OCI-LY7 (cell line): Measurements from ENCODE around the gene TMIGD3. TPM values are rescaled to one million over a fixed set of nuclear protein-coding genes. Genes with fewer than 3 reads are reported as not detected.

ENCODE experiments used
- BruUV-seq: library from RNA; stranded (reverse); fragments of 400-500 nt; replicated peaks from 2 replicates; lab custom pipeline; 2021; lab: Mats Ljungman, UMichigan
- CTCF ChIA-PET: fragments of 300-600 bp; sonication (Branson Sonifier 250); formaldehyde crosslinking; loops from one replicate; lab custom pipeline; 2022; ENCODE audit warnings: antibody characterized with exemption; ENCODE audit not compliant: unreplicated experiment; lab: Charles Lee
- POLR2A ChIA-PET: fragments of 300-600 bp; sonication (Branson Sonifier 250); formaldehyde crosslinking; loops from one replicate; lab custom pipeline; 2022; ENCODE audit warnings: antibody characterized with exemption; lab: Charles Lee
- DNase-seq: peaks from one replicate; pipeline ENCODE4 v3.0.0-alpha.2; 2015; ENCODE audit warnings: low spot score
- H2AFZ ChIP-seq: fragments of 200-600 bp; sonication (generic), shearing (Covaris generic); 2 replicates; pipeline ENCODE4 v1.6.1; 2014; ENCODE audit warnings: mild to moderate bottlenecking, antibody characterized with exemption, low read length, moderate library complexity
- H3K27ac ChIP-seq: fragments of 200-600 bp; sonication (generic); 2 replicates; pipeline ENCODE4 v1.5.1; 2014; ENCODE audit warnings: mixed run types, low read depth, mild to moderate bottlenecking, moderate library complexity, low read length, inconsistent platforms; ENCODE audit not compliant: poor library complexity, severe bottlenecking
- H3K36me3 ChIP-seq: fragments of 200-600 bp; sonication (generic); 2 replicates; pipeline ENCODE4 v1.6.1; 2014; ENCODE audit warnings: mild to moderate bottlenecking, antibody characterized with exemption, low read length, moderate library complexity, mixed read lengths; ENCODE audit not compliant: insufficient read depth
- H3K4me1 ChIP-seq: fragments of 200-600 bp; sonication (generic); 2 replicates; pipeline ENCODE4 v1.5.1; 2014; ENCODE audit warnings: mild to moderate bottlenecking, low read length; ENCODE audit not compliant: insufficient read depth, poor library complexity, severe bottlenecking
- H3K4me2 ChIP-seq: fragments of 200-600 bp; sonication (generic); 2 replicates; pipeline ENCODE4 v1.6.1; 2014; ENCODE audit warnings: mild to moderate bottlenecking, low read length
- H3K4me3 ChIP-seq: fragments of 200-600 bp; sonication (generic); 2 replicates; pipeline ENCODE4 v1.5.1; 2014; ENCODE audit warnings: mild to moderate bottlenecking, low read depth, low read length; ENCODE audit not compliant: poor library complexity, severe bottlenecking
- H3K79me2 ChIP-seq: fragments of 200-600 bp; sonication (generic); 2 replicates; pipeline ENCODE4 v1.6.1; 2016; ENCODE audit warnings: low read depth, mild to moderate bottlenecking, low read length, moderate library complexity, mixed read lengths; ENCODE audit not compliant: insufficient read depth
- H3K9me2 ChIP-seq: fragments of 200-600 bp; sonication (generic); 2 replicates; pipeline ENCODE4 v1.6.1; 2016; ENCODE audit warnings: mild to moderate bottlenecking, low read length, mixed read lengths; ENCODE audit not compliant: insufficient read depth
- H3K9me3 ChIP-seq: fragments of 200-600 bp; sonication (generic); 2 replicates; pipeline ENCODE4 v1.6.1; 2014; ENCODE audit warnings: mild to moderate bottlenecking, mixed run types, low read length, mixed read lengths
- H4K20me1 ChIP-seq: fragments of 200-600 bp; sonication (generic); 2 replicates; pipeline ENCODE4 v1.6.1; 2014; ENCODE audit warnings: mild to moderate bottlenecking, antibody characterized with exemption, low read length, moderate library complexity, mixed read lengths; ENCODE audit not compliant: insufficient read depth
- EZH2phosphoT487 ChIP-seq: fragments of 200-600 bp; sonication (generic); IDR thresholded peaks from 2 replicates; pipeline ENCODE4 v1.6.1; 2018; ENCODE audit warnings: low read depth, borderline replicate concordance, mild to moderate bottlenecking, mixed run types, antibody characterized with exemption, low read length, moderate library complexity, mixed read lengths
- intact Hi-C: fragments of 100-400 bp; cut with micrococcal nuclease; formaldehyde crosslinking; loops from one replicate; pipeline ENCODE4 v1.10.0; 2022; ENCODE audit not compliant: unreplicated experiment
- total RNA-seq, 2 experiments: library from RNA; depleted of rRNA in 1 of 2; stranded (reverse); fragments of >200 nt in 1 of 2; shearing (Covaris generic) in 1 of 2; gene quantifications; 2 replicates each; pipeline ENCODE4 v1.2.3, GENCODE V29; 2014 to 2022
- TF ChIP-seq, protein P1 (sequence below): fragments of 200-600 bp; sonication (generic); conservative IDR thresholded peaks from 2 replicates; pipeline ENCODE4 v1.5.1; 2014; ENCODE audit warnings: mild to moderate bottlenecking, antibody characterized with exemption, low read length, moderate library complexity, mixed read lengths

The TMIGD3 gene
- total RNA-seq, 2 experiments from 2014 or later, result not detected

DNA sequence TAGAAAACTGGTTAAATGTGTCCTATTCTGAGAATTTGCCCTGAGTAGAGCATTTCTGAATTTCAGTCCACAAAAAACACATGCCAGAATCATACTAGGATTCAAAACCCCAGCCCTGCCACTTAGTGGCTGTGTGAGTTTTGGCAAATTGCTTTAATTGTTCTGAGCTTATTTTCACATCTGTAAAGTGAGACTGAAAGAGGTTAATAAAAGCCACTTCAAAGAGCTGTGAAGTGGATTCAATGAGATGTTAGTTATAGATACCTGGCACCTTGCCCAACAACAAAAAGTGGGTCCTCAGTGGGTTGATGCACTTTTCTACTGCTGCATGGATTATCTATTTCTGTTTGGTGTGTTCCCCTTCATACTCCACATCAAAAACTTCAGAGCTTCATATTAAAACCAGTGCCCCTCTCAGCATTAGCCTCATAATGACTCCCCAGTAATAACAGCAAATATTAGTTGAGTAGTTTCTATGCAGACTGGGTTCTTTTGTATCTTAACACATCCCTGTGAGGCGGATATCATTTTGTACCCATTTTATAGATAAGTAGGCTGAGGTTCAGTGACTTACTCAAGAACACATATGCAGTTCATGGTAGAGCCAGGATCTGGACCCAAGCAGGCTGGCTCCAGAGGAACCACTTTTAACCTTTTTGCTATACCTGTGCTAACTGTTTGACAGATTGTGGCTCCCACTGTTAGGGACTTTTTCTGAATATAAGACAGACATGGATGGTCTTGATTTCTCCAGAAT lies 14.2 kb upstream of the TMIGD3 start:
- peak; percentile 44 for DNase-seq
- Histone ChIP-seq H3K27ac (peak overlapping the region; percentile 33), H3K4me2 (peak overlapping the region; percentile 65), H2AFZ (peak overlapping the region; percentile 97), H3K4me3 (no peak overlapping the region), H3K9me3 (no peaks in the 10 kb centered on the region), H3K79me2 (no peaks in the 10 kb centered on the region), H3K4me1 (peaks cover 45% of the 10 kb centered on the region), H3K9me2 (no peaks in the 10 kb centered on the region), H4K20me1 (no peaks in the 10 kb centered on the region), H3K36me3 (no peaks in the 10 kb centered on the region)
- ChIA-PET POLR2A (interaction anchor here (0.7 to 2.3 kb wide), 15 partner anchors 10 to 296 kb away, joined by 3 to 27 read pairs (median 3); partner anchors contain the start of gene RAP1A), CTCF (interaction anchor here (0.7 to 3.2 kb wide), 5 partner anchors 10 to 308 kb away, joined by 3 to 15 read pairs (median 3); no protein-coding TSS in a partner anchor)
- no TSS peak for BruUV-seq
- intact Hi-C loops, result no loop called here
- TF ChIP-seq, protein P1, sequence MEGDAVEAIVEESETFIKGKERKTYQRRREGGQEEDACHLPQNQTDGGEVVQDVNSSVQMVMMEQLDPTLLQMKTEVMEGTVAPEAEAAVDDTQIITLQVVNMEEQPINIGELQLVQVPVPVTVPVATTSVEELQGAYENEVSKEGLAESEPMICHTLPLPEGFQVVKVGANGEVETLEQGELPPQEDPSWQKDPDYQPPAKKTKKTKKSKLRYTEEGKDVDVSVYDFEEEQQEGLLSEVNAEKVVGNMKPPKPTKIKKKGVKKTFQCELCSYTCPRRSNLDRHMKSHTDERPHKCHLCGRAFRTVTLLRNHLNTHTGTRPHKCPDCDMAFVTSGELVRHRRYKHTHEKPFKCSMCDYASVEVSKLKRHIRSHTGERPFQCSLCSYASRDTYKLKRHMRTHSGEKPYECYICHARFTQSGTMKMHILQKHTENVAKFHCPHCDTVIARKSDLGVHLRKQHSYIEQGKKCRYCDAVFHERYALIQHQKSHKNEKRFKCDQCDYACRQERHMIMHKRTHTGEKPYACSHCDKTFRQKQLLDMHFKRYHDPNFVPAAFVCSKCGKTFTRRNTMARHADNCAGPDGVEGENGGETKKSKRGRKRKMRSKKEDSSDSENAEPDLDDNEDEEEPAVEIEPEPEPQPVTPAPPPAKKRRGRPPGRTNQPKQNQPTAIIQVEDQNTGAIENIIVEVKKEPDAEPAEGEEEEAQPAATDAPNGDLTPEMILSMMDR, result 0 out of 2 replicates have a peak, but pooled peaks have one; percentile 29
- TF ChIP-seq EZH2phosphoT487, result no peak

DNA sequence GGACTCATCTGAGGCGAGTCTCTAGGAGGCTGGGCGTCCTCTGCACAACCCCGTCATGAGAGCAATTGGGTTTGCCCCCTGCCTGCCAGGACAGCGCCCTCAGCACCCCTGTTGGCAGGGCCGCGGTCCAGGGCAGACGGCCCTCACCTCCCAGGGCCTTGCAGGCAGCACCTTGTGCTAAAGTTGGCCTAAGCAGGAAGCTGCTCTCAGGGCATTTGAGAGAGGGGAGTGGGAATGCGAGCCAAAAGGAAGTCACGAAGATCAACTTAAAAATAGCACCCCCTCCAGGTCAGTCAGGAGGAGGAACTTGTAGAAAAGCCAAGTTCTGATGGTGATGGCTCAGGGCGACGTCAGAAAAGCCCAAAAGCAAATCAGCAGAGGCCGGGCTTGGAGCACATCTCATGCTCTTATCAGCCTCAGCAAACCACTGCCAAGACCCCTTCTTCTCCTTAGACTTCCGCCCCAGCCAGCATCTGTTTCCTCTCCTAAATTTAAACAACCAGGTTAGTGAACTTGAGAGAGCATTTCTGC lies 12.6 kb upstream of the TMIGD3 start:
- Histone ChIP-seq H3K9me2 (no peaks in the 10 kb centered on the region), H4K20me1 (no peaks in the 10 kb centered on the region), H3K9me3 (no peaks in the 10 kb centered on the region), H2AFZ (peak overlapping the region; percentile 97), H3K36me3 (no peaks in the 10 kb centered on the region), H3K4me1 (peaks cover 49% of the 10 kb centered on the region), H3K4me2 (peak overlapping the region; percentile 65), H3K4me3 (peak overlapping the region; percentile 17), H3K79me2 (no peaks in the 10 kb centered on the region), H3K27ac (peak overlapping the region; percentile 33)
- no TSS peak for BruUV-seq
- CTCF ChIA-PET, result interaction anchor here (1.0 to 3.2 kb wide), 3 partner anchors 8 to 110 kb away, joined by 3 to 15 read pairs (median 4); no protein-coding TSS in a partner anchor
- DNase-seq, result peak; percentile 55
- intact Hi-C loops, result no loop called here
- POLR2A ChIA-PET, result interaction anchor here (0.9 to 2.3 kb wide), 6 partner anchors 9 to 252 kb away, joined by 3 to 27 read pairs (median 5); partner anchors contain the start of genes ADORA3 and TMIGD3
- TF ChIP-seq, protein P1, result peak; percentile 68; the same call in 1 of the 2 replicates
- no peak for TF ChIP-seq EZH2phosphoT487
